HG02678 (cell line): ENCODE results near the gene FBXL22.

Experiments
- ATAC-seq: cut with Tn5 transposase; IDR thresholded peaks from one replicate; pipeline ENCODE4 v1.9.1; 2021; ENCODE audit warnings: mild to moderate bottlenecking, moderate library complexity; ENCODE audit not compliant: unreplicated experiment

FBXL22 gene, protein sequence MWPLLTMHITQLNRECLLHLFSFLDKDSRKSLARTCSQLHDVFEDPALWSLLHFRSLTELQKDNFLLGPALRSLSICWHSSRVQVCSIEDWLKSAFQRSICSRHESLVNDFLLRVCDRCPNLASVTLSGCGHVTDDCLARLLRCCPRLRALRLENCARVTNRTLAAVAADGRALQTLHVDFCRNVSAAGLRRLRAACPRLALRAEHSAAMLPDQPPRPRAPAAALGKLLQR

DNA sequence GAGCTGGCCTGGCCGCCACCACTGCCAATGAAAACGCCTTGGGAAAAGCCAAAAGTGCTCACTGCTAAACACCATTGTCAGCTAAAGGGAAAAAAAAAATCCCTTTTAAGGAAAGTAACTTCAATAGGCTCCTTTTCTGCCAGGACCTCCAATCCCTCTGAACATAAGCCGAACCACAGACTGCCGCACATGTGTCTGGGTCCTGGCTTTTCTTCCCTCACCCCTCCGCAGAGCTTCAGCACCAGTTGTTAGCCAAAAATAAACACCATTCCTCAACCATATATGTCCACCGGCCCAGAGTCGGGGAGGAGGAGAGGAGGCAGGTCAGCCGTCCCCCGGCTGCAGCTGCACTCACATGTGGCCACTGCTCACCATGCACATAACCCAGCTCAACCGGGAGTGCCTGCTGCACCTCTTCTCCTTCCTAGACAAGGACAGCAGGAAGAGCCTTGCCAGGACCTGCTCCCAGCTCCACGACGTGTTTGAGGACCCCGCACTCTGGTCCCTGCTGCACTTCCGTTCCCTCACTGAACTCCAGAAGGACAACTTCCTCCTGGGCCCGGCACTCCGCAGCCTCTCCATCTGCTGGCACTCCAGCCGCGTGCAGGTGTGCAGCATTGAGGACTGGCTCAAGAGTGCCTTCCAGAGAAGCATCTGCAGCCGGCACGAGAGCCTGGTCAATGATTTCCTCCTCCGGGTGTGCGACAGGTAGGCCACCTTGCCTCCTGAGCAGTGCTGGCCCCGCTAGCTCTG is at the start of gene FBXL22:
Gene FBXL22 (plus strand): TSS at position 350 of the 753 bp plus-strand sequence. CDS start 6 bp downstream, at position 356.
- no peak for ATAC-seq

DNA sequence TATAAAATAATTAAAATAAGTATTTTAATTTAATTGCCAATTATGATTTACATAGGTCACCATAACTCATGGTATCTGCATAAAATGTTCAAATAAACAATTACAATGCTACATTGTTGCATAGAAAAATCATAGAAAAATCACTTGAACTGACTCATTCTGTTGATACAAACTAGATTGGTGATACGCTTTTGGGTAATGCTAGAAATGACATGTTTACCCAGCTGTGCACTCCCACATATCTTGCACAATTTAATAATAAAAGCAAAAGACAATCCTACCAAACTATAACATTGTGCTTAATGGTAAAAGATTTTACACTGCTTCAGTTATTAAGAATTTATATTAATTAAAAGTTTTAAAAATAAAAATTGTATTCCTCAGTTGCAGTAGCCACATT is 45.8 kb upstream of the FBXL22 start:
- no peak for ATAC-seq

DNA sequence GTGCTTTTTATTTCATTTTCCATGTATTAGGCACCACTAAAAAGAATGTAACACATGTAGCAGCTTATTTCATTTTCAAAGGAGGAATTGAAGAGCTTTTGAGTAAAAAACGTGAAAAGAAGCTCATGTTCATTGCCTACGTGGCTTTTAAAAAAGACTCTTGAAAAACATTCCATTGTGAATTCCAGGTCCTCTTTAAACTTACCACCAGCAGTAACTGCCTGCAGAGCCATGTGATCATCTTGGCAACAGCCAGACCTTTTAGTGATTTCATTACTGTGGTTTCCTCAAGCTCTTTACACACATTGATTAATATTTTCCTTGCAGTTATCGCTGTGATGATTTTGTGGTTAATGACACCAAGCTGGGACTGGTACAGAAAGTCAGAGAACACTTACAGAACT is 43.8 kb upstream of the FBXL22 start:
- ATAC-seq, result no peak

DNA sequence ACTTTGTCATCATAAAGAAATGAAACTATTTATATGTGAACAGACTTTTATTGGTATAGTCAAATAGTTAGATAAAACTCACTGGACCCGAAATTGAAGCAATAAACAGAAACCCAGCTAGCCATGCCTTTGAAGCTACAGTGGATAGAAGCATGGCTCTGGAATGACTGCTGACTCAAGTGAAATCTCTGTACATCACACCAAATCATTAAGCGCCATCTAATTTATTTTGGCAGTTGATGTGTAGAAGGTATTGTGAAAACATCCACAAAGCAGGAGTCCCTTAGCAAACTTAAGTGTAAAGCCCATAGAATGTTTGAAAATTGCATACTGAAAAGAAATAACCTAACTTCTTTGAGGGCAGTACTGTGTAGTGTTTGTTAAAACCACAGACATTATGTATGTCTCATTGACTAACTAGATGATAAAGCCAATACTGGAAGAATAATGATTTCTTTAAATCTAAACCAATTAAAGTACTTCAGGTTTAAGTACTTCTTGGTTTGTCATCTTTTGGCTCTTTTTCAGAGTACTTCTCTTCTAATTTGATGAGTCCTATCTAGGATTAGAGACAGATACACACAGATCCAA is 42.8 kb upstream of the FBXL22 start:
- ATAC-seq, result no peak

DNA sequence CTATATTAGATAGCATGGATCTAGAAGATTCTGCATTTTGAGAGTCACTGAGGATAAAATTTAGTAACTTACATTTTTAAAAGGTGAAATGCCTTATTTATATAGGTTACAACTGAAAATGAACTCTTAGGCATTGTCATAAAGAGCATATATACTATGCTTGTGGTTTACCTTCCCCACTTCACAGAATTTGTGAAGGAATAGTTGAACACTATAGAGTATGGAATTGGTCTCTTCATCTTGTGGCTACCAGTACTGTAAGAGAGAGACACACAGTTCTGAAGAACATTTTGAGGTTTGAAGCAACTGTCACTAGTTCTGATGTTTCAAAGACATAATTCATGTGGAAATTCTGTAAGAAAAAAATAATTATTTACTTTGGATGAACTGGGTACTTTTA is 41.7 kb upstream of the FBXL22 start:
- ATAC-seq, result no peak

DNA sequence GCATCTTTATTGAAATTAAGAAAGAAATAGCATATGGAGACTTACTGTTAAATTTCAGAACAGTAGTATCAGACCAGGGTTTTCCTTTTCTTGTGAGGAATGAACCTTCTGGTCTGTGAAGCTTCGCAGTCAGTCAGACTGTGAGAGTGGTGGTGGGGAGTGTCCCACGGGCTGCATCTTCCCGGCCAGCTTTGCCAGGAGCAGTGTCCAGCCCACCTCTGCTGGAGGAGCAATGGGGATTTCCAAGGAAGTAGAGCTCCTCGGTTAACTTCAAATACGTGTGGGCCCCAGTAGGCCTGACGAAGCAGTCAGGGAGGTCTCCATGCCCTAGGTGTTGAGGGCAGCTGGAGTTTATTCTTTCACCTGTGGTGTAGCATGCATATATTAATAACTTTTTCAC is 40.9 kb upstream of the FBXL22 start:
- ATAC-seq, result no peak

DNA sequence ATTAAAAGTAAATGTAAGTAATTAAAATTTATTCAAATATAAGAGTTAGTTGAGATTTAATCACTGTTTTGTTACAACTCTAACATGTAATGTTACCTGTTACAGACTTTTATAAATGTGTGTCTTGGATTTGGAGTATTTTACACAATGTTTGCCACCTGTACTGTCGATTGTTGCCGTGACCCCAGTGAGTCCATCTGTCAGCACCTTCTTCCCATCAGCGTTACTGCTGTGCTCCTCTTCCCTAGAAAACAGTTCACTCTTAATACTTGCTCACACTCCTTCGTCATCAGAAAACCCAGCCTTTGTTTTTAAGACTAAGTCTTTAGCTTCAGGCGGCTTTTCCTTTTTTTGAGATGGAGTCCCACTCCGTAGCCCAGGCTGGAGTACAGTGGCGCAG is 40.5 kb upstream of the FBXL22 start:
- ATAC-seq, result no peak

DNA sequence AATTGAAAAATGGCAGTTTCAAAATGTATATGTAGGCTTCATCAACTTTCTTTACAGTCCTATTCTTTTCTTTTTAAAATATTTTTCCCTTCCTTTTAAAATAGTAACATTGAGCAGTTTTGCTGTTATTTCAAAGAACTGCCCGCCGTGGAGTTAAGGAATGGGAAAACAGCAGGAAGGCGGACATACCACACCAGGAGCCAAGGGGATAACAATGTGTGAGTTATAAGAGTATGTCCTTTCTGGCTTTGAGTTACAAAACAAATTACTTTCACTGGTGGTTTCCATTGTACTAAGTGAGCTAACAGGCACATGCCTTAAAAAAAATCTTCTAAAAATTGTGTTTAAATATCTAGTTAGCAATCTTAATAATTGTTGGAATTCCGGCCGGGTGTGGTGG is 37.4 kb upstream of the FBXL22 start:
- ATAC-seq, result no peak

DNA sequence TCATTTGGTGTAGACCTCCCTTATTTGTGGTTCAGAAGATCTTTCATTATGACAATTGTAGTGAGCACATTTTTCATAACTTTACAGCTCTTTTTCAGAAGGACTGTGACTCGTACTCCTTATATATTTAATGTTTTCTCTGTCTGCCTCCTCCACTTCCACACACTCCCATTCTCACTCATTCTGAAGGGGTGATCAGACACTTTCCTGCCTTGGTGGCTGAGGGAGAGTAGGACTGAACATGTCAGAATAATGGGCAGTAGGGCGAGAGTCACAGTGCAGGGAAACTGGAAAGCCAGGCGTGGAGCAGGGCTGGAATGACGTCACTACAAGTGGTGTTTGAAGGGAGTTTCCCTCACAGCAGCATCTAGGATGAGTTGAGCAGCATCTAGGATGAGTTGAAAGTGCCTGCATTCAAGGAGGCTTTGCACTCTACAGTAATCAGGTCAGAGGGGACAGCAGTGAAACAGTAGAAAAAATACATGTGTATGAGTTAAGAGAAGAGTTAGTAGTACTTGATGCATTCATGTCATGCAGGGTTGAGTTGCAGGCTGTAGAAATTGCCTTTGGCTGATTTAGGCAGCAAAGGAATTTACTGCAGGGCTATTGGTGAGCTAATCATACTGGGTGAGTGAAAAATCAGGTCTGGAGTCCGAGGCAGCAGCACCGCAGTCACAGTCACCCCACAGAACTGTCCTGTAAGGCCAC is 36.3 kb upstream of the FBXL22 start:
- no peak for ATAC-seq

DNA sequence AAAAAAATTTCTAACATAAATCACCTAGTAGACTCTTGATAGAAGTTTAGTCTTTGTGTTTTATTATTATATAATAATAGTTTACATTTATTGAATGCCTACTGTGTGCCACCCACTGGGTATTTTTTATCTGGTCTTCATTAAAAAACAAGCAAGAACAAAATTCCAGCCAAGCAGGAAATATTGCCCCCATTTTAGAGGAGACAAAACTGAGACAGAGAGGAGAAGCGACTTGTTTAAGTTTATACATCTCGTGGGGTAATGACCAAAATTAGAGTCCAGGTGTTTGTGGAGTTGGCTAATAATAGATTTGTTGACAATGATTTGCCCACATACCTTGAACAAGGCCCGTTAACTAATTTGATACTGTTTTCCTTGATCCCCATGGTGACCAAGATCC is 33.1 kb upstream of the FBXL22 start:
- no peak for ATAC-seq

DNA sequence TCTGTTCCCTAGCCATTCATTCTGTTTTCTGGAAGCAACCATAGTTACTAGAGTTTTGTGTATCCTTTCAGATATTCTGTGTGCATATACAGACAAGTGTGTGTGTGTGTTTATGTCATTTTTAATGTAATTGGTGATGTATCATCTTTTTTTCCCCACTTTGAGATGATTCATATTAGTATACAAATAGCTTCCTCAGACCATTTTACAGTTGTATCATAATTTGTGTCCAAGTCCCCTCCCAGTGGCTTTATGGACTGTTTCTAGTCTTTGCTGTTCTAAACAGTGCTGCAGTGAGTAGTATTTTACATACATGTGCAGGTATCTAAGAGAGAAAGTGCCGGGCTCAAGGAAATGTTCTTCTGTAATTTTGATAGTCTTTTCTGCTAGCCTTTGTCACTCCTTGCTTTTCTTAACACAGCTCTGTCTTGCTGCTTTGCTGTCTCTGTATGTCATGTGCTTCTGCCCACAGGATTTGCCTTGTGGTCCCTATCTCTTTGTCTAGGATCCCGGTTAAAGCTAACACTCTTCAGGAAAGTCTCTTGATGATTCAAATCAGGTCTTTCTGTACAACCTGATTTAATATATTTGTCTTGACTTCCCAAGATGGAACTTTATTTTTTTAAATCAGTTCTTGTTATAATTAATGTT is 31.5 kb upstream of the FBXL22 start:
- ATAC-seq, result no peak

DNA sequence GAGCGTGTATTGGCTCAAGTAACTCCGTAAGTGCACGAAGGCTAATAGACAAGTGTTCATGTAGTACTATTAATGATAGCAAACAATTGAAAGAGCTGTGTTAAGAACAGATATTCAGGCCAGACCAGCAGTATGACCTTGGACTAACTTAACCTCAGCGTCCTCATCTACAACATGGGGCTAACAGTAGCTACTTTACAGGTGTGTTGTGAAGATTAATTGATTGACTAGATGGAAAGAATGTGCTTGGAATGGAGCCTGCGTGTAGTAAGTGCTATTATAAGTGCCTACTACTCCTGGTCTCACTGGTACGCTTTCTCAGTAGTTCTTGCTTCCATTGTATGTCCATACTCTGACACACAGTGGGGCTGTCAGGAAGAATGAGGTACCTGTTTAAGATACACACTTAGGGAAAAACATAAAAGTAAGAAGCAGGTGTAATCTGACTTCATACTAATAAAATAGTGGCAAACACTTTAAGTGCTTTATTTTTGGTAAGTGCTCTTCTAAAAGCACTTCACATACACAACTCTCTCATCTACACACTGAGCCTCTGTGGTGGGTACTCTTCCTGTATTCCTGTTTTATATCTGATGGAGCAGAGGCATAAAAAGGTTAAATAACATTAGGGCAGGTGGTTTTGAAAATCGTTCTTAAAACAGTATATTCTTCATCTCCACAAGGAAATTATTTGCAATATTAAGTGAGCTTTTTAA is 24.3 kb upstream of the FBXL22 start:
- ATAC-seq, result no peak

DNA sequence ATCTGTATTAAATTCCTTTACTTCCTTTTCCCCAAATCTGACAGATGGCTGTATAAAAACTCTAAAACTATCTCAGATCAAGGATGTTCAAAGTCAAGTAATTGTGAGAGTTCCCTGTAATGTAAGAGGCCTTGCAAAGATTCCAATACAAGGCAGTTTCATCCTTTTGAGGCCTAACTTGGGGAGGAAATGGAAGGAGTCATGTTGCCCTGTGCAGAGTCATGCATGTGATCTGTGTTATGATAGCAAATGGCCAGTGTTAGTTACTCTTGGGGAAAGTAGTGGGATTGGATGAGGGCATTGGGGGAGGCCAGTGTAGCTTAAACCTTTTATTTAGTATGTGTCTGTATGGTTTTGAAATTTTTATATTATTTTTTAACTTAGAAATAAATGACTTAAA is 23.7 kb upstream of the FBXL22 start:
- ATAC-seq, result no peak

DNA sequence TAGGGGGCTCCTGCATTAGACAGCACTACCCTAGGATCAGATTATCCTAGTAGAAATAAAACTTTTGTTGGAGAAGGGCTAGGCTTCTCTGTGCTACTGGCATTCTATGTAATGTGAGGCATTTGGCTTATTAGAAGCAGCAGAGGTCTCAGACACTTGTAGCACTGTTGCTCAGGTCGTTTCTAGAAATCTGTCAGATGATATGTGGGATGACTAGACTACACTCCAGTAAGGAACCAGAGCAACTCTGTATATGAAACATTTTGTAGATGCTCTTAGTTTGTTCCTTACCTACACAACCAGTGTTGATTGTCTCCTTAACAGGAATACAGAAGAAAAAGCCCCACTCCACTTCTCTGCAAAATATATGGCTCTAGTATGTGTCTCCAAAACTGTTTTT is 21.9 kb upstream of the FBXL22 start:
- no peak for ATAC-seq

DNA sequence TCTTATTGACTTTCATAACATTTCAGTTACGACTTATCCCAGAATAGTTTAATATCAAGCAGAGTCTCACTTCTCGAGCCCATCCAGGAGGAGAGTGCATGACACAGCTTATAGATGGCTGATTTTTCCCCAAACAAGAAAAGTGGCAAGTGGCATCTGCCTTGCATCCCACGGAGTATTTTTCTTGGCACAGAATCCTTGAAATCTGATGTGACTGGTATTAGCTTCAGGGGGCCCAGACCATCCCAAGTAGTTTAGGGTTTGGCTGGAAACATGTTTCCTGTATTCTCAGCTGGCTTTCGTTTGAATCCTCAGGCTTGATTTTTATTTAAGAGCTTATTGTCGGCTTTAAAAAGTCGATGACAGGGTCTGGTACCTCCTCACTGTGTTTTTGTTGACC is 20.7 kb upstream of the FBXL22 start:
- no peak for ATAC-seq

DNA sequence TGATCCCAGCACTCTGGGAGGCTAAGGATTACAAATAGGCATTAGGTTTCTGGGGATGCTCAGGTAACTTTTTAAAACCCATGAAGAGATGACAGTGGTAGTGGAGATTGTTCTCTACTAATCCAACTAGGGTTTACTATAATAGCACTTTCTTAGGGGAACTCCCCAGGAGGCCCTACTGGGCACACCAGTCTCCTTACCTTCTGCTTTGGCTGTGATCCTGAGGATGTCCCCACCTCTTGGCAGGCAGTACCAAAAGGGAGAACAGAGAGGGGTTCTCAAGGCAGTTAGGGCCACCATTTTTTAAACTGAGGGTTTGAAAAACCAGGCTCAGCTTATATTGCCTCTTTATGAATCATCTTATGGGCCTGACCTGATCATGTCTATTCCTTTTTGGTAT is 15.0 kb upstream of the FBXL22 start:
- ATAC-seq, result no peak

DNA sequence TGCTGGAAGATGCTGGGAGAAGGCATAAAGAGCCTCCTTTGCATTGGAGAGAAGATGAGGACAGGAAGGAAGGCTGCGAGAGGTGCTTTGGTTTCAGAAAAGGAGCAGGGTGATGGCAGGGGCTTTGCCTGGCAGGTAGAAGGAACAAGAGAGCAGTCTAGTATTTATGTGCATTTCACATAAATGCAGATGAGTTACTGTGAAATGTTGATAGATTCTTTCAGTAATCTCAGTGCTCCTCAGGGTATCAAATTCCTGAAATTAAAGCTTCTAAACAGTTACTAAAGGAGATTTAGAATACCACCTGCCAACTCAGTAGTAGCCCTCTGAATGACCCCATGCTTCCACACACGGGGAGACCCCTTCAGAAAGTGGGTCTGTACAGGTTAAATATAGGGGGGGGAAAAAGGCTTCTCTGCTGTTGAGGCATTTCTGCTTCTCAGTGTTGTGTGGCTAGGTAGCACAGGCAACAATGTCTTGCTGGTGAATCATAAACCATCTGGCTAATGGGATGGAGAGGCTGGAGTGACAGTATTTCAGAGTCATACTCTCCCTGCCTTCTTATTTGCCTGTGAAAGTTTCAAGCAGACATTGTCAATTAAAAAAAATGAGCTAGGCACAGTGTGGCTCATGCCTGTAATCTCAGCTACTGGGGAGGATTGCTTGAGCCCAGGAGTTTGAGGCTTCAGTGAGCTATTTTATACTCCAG is 14.3 kb upstream of the FBXL22 start:
- ATAC-seq, result no peak

DNA sequence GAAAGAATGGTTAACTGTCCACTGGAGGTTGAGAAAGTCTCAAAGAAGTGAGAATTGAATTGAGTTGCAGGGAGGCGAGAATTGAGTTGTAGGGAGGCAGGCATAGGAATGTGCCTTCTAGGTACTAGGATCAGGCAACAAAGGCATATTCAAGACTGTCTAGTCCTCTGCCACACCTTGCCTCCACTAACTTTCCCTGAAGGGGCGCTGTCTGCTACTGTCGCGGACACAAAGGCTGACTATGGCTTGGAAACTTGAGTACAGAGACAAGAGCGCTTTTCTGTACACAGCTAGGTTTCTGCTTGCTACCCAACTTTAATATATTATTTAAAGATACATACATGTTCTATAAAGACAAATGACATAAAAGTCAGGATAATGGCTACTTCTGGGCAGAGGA is 10.4 kb upstream of the FBXL22 start:
- no peak for ATAC-seq

DNA sequence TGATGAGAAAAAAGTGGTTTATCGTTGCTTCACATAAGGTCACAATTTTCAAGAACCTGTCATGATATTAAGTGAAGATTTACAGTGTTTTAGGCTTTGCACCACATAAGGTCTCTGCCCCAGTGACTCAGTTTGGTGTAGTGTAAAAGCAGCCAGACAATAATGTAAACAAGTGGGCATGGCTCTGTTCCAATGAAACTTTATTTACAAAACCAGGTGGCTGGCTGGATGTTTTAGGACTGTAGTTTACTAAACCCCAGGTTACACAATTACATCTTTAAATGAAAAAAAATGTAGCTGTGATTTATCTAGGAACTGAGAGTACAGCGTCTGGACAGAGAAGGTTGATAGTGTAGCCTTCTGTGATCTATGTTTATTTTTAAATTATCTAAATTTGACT is 9.7 kb upstream of the FBXL22 start:
- ATAC-seq, result no peak

DNA sequence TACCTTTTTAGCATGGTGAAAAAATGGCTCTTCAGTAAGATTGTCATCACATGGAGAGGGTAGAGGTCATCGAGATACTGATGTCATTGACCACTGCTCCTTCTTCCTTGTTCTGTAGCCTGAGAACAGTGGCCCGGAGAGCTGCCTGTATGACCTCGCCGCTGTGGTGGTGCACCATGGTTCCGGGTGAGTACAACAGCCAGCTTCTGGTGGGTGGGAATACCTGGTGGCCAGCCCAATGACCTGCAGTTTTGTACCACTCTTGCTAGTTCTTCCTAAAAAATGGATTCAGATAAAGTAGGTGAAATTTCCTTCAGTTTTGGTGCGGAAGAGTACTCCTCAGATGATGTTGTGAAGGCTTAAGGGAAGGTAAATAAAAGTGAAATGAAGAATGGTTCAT is 8.4 kb upstream of the FBXL22 start:
- no peak for ATAC-seq
